Suppressor macrophage (primary cell): ENCODE measurements around the gene TULP3.
"Not testable (repeated sequence)": the region's sequence is repeated elsewhere in the genome, so short reads cannot be mapped to it uniquely, and the experiment has no call there.

ENCODE experiments used
- DNase-seq, 4 experiments: peaks; one replicate each; pipeline ENCODE4 v3.0.0-alpha.2; 2020 to 2022
- total RNA-seq, 17 experiments: gene quantifications; one replicate each; lab custom pipeline; 2026; ENCODE audit warnings: mixed read lengths in 6 of 17, inconsistent platforms in 3 of 17; lab: John Stamatoyannopoulos, UW

Gene TULP3
- 4.6 to 13.7 (median 8.3) reads per million in 17 experiments for total RNA-seq

GRCh38 chr12:2890388-2891239, at the start of gene TULP3:
TULP3 (plus strand) TSS chr12:2890891; CDS start chr12:2890948, 57 bp downstream.
- DNase-seq = peak; percentile 98 to 99 (median 98)

GRCh38 chr12:2841056-2841650, 49.5 kb upstream of the TULP3 start:
- no peak for DNase-seq

- DNase-seq = no peak
These were observed 47.7 kb upstream of the TULP3 start for GRCh38 chr12:2842948-2843347.

- DNase-seq = no peak
These were observed 45.9 kb upstream of the TULP3 start for GRCh38 chr12:2844786-2845185.

- DNase-seq = no peak
These were observed 45.4 kb upstream of the TULP3 start for GRCh38 chr12:2845280-2845679.

GRCh38 chr12:2851931-2852330, 38.8 kb upstream of the TULP3 start:
- DNase-seq = no peak

- peak; percentile 62 to 79 (median 72) for DNase-seq
These were observed 37.1 kb upstream of the TULP3 start for GRCh38 chr12:2853626-2854025.

GRCh38 chr12:2854669-2855453, 35.8 kb upstream of the TULP3 start:
- DNase-seq = no peak

- no peak for DNase-seq
These were observed 35.1 kb upstream of the TULP3 start for GRCh38 chr12:2855546-2855945.

GRCh38 chr12:2856051-2856450, 34.6 kb upstream of the TULP3 start:
- DNase-seq = no peak

- DNase-seq = no peak
These were observed 33.7 kb upstream of the TULP3 start, which contains the start of gene TEX52 for GRCh38 chr12:2857021-2857431. TEX52 (minus strand) TSS chr12:2857039; CDS start chr12:2857026, 13 bp downstream.

GRCh38 chr12:2857576-2857975, 33.1 kb upstream of the TULP3 start:
- no peak for DNase-seq

- DNase-seq = no peak
These were observed 32.4 kb upstream of the TULP3 start for GRCh38 chr12:2858334-2858733.

- DNase-seq = no peak
These were observed 31.7 kb upstream of the TULP3 start for GRCh38 chr12:2858944-2859421.

- DNase-seq = no peak
These were observed 30.5 kb upstream of the TULP3 start for GRCh38 chr12:2860170-2860569.

GRCh38 chr12:2862876-2863275, 27.8 kb upstream of the TULP3 start:
- no peak for DNase-seq

GRCh38 chr12:2863402-2863801, 27.3 kb upstream of the TULP3 start:
- not testable (repeated sequence) for DNase-seq

- no peak for DNase-seq
These were observed 26.5 kb upstream of the TULP3 start for GRCh38 chr12:2864198-2864597.

- DNase-seq = not testable (repeated sequence)
These were observed 21.6 kb upstream of the TULP3 start for GRCh38 chr12:2868986-2869632.

- peak in 3 of 4 experiments; percentile 14 to 26 (median 16) for DNase-seq
These were observed 14.2 kb upstream of the TULP3 start for GRCh38 chr12:2876431-2877046.

GRCh38 chr12:2877047-2877952, 13.4 kb upstream of the TULP3 start, which contains the start of the genes FOXM1 and RHNO1:
FOXM1 (minus strand) TSS chr12:2877174; CDS start chr12:2874478, 2,696 bp downstream.
RHNO1 (plus strand) TSS chr12:2877223; CDS start chr12:2885367, 8,144 bp downstream.
- DNase-seq = peak; percentile 92 to 96 (median 94)
